Posterior vena cava (tissue), 2 donors: ENCODE results near the gene TCL1B. TPM values are rescaled to one million over a fixed set of nuclear protein-coding genes. Genes with fewer than 3 reads are reported as not detected.
"Not testable (repeated sequence)": the region's sequence is repeated elsewhere in the genome, so short reads cannot be mapped to it uniquely, and the experiment has no call there.

ENCODE experiments used
- DNase-seq: peaks from one replicate; pipeline ENCODE4 v3.0.0-alpha.2; 2020; ENCODE audit warnings: low spot score
- intact Hi-C, 2 donors: fragments of 100-400 bp; cut with DNase I; formaldehyde crosslinking; loops; one replicate each; pipeline versions ENCODE4 v1.14.1 to v1.14.2; 2022 to 2023
- total RNA-seq, 2 donors: library from RNA; stranded (reverse); fragmentation: NEBNext Ultra II Directional; extraction: Animal tissue kit (Norgen Biotek cat#: 25700); gene quantifications; one replicate each; pipeline ENCODE4 v1.2.1, GENCODE V29; 2021
- donor health status: DM: yes; HTN: yes; CAD: no.
- donor health status: DM: yes; HTN: yes; CAD: no.

The TCL1B gene
- total RNA-seq, 2 donors from 2014 or later, result not detected

DNA sequence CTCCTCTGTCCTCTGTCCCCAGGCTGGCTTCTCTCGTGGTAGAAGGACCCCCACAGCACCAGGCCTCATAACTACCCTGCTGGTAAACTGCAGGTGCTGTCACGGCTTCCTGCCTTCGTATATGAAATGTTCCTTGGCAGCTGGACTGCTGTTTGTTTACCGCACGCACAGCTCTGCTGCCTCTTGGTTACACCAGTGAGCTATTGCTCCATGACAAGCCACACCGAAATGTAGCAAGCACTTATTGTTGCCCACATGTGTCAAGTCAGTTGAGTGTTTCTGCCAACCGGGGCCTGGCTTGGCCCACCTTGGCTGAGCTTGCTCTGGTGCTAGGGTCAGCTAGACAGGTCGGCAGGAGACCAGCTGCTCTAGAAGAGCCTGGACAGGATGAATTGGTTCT lies 21.7 kb upstream of the TCL1B start:
- intact Hi-C loops, result no loop called here
- no peak for DNase-seq

DNA sequence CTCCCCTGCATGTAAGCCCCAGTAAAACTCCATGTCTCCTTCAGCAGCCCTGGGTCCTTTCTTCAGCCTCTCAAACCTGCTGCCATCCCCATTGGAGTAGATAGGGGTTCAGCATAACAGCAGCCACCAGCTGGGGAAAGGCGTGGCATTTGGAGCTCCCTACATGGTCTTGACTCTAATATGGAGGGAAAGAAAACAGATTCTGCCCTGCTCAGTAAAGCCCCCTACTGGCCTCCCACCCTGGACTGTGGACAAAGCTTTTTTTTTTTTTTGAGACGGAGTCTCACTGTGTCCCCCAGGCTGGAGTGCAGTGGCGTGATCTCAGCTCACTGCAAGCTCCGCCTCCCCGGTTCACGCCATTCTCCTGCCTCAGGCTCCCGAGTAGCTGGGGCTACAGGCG lies 20.7 kb upstream of the TCL1B start:
- intact Hi-C loops, DNase-seq: not testable (repeated sequence)

DNA sequence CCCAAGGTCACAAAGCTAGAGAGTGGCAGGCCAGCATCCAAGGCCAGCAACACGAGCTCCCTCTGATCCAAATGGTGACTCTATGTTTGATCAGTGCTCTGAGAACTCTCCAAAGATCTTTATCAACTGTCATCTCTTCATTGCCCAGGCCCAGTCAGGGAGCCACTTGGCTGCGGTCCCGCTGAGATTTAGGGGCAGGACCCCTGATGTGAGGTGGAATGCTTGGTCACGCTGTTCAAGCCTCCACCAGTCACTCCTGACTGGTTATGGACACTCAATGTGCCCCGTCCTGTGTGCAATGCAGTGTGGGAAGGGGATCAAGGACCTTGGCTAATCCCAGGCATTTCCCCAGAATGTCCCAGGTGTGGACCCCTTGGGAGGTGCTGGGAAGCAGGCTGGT lies 19.8 kb upstream of the TCL1B start:
- intact Hi-C loops, result no loop called here
- DNase-seq, result no peak

DNA sequence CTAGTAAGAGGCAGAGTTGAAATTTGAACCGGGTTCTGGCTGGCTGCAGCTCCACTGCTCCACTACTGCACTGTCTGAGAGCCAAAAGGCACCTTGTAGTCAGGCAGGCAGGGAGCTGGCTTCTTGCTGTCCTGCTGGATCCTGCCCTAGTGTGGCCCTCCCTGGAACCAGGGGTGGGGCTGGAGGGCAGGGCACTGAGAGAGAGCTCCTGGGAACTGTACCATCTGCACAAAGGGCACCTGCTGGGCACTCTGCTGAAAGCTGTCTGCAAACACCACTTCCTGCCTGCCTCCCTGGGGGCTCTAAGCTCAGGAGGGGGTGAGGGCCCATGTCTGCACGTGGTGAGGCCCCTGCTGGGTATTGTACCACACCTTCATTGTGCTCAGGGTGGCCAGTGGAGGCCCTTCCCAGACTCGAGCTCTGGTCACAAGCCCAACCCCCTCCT lies 19.0 kb upstream of the TCL1B start:
- intact Hi-C loops, result no loop called here
- DNase-seq, result no peak

DNA sequence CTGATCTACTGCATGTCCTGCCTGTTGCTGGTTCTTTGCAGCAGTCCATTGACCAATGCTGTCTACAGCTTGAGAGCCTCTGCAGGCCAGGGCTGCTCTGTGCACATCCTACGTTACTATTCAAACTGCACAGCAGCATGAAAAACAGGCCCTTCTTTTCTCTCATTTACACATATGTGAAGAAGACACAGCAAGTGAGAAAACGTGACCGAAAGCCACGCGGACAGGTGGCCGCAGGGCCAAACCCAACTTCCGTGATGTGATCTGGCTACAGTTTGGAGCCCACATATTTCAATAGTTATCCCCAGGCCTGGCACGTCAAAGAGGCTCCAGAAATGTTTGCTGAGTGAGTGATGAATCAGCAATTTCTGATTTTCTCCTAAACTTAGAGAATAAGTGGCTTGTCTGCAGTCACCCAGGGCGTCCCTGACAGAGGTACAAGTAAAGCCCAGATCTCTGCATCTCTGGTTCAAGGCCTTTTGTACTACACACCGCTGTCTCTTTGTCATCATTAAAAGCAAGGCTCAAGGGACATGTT lies 17.9 kb upstream of the TCL1B start:
- intact Hi-C loops, result no loop called here
- no peak for DNase-seq

DNA sequence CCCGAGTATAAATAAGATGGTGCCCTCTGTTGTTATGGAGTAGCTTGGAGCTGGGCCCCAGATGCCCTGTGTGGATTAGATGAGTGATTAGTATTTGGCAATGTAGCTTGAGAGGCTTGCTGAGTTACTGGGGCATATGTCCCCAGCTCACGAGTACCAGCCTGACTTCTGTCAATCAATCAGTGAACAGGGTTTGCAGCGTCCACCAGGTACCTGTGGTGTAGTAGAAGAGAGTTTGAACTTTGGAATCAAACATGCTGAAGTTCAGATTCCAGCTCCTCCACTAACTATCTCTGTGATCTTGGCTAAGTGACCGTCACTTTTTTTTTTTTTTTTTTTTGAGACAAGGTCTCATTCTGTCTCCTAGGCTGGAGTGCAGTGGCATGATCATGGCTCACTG lies 11.6 kb upstream of the TCL1B start:
- DNase-seq, result no peak
- intact Hi-C loops, result no loop called here

DNA sequence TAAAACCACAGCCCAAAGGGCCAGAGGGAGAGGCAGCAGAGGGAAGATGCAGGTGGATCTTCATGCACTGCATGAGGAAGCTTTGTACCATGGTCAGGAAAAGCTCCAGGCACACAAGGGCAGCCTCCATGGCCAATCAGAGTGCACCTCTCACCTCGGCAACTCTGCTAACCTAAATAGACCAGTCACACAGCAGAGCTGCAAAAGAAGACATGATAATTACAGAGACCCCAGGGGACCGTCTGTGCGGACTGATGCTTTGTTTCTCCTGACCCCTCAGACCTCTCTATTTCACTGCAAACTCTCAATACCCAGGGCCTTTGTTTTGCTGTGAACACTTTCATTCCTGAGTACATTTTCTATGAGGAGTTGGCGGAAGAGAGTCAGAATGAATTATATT lies 10.7 kb upstream of the TCL1B start:
- DNase-seq, result no peak
- intact Hi-C loops, result no loop called here

DNA sequence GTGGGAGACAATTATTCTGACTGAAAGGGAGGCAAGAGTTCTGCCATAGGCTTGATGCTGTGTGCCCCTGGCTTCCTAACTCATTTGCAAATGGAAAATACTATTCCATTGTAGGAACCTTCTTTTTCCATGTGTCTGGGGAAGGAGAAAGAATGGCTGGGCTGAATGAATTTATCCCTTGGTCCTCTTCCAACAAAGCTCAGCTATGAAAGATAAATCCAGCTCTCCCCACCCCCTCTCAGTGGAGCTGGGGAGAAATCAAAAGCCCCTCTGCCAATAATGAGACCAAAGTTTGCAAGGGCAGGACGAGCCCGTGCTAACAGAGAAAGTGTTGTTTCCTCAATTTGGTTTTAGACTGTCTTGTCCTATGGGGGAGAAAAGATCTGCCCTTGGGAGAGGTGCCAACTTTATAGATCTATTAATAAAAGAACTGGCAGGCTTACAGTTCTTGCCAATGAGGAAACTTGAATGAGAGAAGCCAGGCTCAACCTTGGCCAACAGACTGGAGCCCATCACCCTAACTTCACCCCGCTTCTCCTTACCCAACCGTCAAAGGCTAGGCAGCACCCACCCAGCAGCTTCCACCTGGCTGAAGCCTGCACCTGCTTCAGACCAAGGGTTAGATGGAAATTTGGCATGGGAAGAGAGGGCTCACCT lies 8.9 kb upstream of the TCL1B start:
- intact Hi-C loops, result no loop called here
- no peak for DNase-seq

DNA sequence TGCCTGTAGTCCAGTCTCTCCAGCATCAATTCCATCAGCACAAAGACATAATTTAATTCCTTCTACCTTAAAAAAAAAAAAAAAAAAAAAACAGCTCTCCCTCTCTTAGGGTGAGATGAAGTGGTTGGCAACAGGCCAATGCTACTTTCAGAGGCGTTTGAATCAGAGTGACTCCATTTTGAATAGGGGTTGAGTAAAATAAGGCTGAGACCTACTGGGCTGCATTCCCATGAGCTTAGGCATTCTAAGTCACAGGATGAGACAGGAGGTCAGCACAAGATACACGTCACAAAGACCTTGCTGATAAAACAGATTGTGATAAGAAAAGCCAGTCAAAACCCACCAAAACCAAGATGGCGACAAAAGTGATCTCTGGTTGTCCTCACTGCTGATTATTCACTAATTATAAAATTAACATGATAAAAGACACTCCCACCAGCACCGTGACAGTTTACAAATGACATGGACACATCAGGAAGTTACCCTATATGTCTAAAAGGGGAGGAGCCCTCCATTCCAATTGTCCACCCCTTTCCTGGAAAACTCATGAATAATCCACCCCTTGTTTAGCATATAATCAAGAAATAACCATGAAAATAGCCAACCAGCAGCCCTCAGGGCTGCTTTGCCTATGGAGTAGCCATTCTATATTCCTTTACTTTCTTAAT lies 6.9 kb upstream of the TCL1B start:
- intact Hi-C loops, result no loop called here
- no peak for DNase-seq

DNA sequence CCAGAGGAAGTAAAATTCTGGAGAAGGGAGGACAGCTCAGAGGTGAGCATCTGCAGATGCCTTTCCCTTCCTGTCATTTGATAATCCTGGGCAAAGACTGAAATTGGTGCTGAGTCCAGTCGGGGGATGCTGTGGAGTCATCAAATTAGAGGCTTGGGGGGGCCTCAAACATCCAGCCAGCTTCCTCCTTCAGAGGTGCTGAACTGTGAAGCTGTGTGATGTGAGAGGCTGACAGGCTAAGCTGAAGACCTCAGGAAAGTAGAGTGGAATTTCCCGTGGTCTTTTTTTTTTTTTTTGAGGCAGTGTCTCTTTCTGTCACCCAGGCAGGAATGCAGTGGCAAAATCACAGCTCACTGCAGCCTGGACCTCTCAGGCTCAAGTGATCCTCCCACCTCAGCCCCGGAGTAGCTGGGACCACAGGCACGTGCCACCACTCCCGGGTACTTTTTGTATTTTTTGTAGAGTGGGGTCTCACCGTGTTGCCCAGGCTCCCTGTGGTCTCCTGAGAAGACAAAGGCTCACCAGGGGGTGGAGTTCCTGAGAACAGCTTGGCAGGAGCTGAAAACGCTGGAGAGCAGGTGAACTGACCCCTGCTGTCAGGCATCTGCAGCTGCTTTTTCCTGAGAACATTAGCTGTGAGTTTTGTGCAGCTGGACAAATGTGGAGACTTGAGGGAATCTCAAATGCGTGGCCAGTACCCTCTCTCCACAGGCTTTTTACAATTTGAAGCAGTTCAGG lies 6.1 kb upstream of the TCL1B start:
- DNase-seq, result no peak
- intact Hi-C loops, result no loop called here

DNA sequence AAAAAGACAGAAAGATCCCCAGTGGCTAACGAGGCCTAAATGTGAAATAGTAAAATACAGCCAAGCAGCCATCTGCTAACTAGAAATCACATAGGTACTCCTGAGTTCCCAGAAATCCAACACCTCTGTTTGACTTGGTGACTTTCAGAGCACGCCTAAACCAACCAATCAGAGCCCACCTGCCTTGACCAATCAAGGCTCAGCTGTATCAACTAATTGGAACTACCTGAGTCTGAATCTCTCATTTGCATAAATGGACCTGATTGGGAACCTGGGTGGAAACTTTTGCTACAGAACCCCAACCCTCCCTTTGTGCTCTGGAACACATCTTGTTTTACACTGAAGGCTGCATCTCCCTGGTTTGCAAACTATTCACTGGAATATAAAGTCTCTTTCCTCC lies 5.1 kb upstream of the TCL1B start:
- intact Hi-C loops, result no loop called here
- DNase-seq, result no peak

DNA sequence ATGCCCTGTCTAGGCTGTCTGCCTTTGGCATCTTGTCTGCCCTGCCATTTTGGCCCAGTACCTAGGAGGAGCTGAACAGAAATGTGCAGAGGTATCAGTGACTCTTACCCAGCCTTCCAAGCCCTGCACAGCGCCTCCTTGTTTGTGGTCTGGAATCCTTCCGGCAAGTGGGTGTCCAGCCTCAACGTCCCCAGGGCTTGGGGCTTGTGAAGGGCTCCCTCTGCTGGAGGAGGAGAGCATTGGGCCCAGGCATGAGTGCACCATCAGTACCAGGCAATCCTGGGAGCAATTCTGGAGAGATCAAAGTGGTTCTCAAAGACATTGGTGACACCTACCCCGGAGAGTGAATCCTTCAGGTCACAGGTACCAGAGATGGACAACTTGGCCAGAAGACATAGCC lies 2.4 kb upstream of the TCL1B start:
- no peak for DNase-seq
- intact Hi-C loops, result no loop called here

DNA sequence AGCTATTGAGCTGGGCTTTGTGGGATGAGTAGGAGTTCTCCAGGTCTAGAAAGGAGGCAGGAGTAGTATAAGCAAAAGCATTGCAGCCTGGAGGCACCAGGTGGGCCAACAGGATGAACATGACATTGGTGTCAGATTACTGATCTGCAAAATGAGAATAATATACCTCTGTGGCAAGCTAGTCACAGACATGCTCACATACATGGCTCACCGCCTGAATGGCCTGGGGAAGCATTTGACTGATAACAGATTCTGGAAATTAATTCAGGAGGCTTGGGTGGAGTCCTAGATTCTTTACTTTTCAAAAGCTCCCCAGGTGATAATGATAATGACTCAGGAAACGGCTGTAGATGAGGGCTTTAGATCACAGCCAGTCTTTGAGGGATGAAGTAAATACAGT lies 709 bp downstream of the TCL1B start:
- DNase-seq, result no peak
- intact Hi-C loops, result no loop called here

DNA sequence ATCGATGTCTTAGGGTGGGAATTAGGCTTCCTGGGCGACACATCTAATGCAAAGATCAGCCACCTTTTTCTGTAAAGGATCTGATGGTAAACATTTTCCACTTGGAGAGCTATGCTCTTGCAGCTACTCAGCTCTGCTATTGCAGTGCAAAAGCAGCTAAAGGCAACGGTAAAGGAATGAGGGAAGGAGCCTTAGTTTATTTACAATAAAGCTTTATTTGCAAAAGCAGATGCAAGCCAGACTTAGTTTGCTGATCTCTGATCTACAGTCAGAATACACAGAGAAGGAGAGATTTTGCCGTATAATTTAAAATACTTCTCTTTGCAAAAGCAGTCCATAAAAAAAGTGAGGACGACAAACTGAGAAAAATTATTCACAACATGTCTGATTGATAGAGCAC lies 3.2 kb downstream of the TCL1B start:
- intact Hi-C loops, result loop anchor here in 1 of 2 donors (2.0 kb wide), 1 partner anchor 161 kb away; no protein-coding TSS in a partner anchor

DNA sequence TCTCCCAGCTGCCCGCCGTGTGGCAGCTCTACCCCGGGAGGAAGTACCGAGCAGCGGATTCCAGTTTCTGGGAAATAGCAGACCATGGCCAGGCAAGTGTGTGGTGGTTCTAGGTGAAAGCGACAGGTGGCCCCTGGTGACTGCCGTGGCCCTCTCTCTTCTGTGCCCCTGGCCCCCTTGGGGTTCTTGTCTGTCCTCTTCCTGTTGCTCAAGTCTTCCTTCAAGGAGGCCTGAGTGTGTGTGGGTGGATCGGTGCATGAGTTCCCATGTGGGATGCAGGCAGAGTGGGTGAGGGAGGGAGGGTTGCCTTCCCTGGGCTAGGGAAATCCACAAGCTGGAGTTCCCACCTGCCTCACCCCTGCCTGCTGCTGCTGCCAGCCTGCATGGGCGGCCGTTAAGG lies 4.6 kb downstream of the TCL1B start:
- intact Hi-C loops, result no loop called here
- no peak for DNase-seq

More for the DNA sequence above, 3.2 kb downstream of the TCL1B start:
- no peak for DNase-seq

DNA sequence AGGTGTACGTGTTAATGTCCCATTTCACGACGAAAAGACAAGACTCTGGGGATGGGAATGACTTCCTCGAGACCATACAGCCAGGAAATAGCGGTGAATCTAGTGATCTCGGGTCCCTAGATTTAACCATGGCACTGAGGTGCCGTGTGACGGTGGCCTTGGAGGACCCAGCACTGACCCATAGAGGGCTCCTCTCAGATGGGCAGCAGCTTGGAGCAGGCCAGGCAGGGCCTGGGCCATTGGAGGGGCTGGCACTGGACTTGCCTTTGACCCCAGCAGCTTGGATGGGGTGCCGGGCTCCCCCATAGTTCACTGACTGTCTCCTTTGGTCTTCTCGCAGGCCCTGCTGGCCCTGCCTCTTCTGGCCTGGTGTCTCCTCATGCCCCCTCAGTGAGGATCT lies 5.4 kb downstream of the TCL1B start:
- DNase-seq, result no peak
- intact Hi-C loops, result no loop called here

DNA sequence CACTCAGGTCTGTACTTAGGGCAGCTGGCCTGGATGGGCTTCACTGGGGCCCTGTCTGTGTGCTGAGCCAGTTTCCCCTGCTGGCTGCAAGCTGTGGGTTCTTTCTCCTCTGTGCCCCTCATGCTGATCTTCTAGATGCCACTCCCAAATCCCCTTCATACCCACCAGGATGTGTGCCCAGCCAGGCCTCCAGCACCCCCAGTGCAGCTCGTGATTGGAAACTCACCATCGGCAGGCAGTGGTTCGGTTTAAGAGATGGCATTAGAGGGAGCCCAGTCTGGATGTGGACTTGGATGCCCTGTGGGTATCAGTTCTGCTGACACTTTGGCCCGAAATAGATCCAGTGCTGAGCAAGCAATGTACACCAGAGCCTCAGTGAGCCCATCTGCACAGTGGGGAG lies 5.9 kb downstream of the TCL1B start:
- intact Hi-C loops, result no loop called here
- DNase-seq, result no peak

DNA sequence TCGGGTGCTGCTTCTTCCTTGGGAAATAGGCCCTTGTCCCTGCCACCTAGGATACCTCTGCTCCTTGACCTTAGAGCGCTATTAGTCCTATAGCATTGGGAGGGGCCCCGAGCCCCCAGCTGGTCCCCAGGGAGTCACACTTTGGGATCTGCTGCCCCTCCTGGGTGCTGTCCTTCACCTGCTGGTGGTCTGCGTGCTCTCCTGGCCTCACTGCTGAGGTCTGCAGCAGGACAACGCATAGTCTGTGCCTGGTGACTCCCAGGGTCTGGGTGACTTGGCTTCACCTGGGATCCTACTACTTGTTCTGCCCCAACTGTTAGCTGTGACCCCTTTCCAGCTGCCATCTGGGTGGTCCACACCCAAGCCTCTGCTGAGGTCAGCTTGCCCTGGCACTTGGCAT lies 8.8 kb downstream of the TCL1B start:
- intact Hi-C loops, result no loop called here
- DNase-seq, result no peak

DNA sequence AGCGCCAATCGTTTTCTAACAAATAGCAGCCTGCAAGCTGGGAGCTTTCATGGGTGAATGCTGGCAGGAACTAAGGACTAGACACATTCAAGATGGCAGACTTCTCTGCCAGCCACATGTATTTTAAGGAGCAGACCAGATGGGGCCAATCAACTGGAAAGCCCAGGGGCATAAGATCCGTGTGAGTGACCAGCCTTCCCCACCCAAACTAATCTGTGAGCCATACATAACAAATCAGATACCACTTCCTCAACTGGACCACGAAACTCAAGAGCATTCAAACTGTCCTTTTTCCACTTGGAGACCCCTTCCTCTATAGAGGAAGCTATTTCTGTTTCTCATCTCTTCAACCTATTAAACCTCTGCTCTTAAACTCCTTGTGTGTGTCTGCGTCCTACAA lies 9.7 kb downstream of the TCL1B start:
- no peak for DNase-seq
- intact Hi-C loops, result no loop called here

DNA sequence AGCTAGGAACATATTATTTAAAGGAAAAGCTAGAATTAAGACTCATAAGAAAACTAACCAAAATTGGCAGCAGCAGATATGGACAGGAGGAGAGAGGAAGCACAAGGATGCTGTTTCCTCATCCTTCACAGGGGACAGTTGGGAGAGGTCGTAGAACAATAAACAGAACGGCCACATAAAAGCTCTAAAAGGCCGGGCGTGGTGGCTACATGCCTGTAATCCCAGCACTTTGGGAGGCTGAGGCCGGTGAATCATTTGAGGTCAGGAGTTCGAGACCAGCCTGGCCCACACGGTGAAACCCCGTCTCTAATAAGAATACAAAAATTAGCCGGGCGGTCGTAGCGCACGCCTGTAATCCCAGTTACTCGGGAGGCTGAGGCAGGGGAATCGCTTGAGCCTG lies 10.5 kb downstream of the TCL1B start:
- DNase-seq, result no peak
- intact Hi-C loops, result no loop called here
